Ishikawa (cell line): ENCODE data around the gene SIGLEC1.

Experiments
- CEBPB ChIP-seq: IDR thresholded peaks from 2 replicates; pipeline ENCODE4 v1.6.1; 2012
- FOXM1 ChIP-seq: IDR thresholded peaks from 2 replicates; pipeline ENCODE4 v1.6.1; 2012; ENCODE audit warnings: low read depth, borderline replicate concordance
- MAX ChIP-seq: IDR thresholded peaks from 2 replicates; pipeline ENCODE4 v1.6.1; 2012
- TF ChIP-seq, protein P1 (sequence below): IDR thresholded peaks from 2 replicates; pipeline ENCODE4 v1.6.1; 2012; ENCODE audit warnings: low read depth, mild to moderate bottlenecking

GRCh38 chr20:3686867-3687321 lies 25.5 kb downstream of the SIGLEC1 start:
- TF ChIP-seq, protein P1, sequence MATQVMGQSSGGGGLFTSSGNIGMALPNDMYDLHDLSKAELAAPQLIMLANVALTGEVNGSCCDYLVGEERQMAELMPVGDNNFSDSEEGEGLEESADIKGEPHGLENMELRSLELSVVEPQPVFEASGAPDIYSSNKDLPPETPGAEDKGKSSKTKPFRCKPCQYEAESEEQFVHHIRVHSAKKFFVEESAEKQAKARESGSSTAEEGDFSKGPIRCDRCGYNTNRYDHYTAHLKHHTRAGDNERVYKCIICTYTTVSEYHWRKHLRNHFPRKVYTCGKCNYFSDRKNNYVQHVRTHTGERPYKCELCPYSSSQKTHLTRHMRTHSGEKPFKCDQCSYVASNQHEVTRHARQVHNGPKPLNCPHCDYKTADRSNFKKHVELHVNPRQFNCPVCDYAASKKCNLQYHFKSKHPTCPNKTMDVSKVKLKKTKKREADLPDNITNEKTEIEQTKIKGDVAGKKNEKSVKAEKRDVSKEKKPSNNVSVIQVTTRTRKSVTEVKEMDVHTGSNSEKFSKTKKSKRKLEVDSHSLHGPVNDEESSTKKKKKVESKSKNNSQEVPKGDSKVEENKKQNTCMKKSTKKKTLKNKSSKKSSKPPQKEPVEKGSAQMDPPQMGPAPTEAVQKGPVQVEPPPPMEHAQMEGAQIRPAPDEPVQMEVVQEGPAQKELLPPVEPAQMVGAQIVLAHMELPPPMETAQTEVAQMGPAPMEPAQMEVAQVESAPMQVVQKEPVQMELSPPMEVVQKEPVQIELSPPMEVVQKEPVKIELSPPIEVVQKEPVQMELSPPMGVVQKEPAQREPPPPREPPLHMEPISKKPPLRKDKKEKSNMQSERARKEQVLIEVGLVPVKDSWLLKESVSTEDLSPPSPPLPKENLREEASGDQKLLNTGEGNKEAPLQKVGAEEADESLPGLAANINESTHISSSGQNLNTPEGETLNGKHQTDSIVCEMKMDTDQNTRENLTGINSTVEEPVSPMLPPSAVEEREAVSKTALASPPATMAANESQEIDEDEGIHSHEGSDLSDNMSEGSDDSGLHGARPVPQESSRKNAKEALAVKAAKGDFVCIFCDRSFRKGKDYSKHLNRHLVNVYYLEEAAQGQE = no peak
- TF ChIP-seq MAX (peak; percentile 45), FOXM1 (no peak), CEBPB (peak; percentile 96)
